Activated CD4-positive, alpha-beta T cell treated with anti-CD3 and anti-CD28 coated beads for 36 hours (primary cell): ENCODE measurements around the gene TMCC2. TPM values are rescaled to one million over a fixed set of nuclear protein-coding genes. Genes with fewer than 3 reads are reported as not detected.

Experiments
- ATAC-seq: fragments of 200-7000 bp; cut with Tn5 transposase; one replicate; pipeline ENCODE4 v1.10.0; 2021; ENCODE audit warnings: mild to moderate bottlenecking, moderate library complexity
- CTCF ChIA-PET: fragments of 350-600 bp; sonication (Branson Sonifier 250); formaldehyde crosslinking; loops from one replicate; lab custom pipeline; 2021; ENCODE audit warnings: antibody characterized with exemption; lab: Charles Lee
- POLR2A ChIA-PET: fragments of 350-600 bp; sonication (Branson Sonifier 250); formaldehyde crosslinking; loops from one replicate; lab custom pipeline; 2021; ENCODE audit warnings: antibody characterized with exemption, inconsistent platforms; lab: Charles Lee
- DNase-seq: peaks from one replicate; pipeline ENCODE4 v3.0.0-alpha.2; 2020
- H3K27ac Mint-ChIP-seq: one replicate; pipeline ENCODE4 v1.8.0; 2021; ENCODE audit warnings: mixed read lengths
- H3K27me3 Mint-ChIP-seq: one replicate; pipeline ENCODE4 v1.8.0; 2021; ENCODE audit warnings: mixed read lengths
- H3K36me3 Mint-ChIP-seq: one replicate; pipeline ENCODE4 v1.8.0; 2021; ENCODE audit warnings: low read depth, mixed read lengths
- H3K4me1 Mint-ChIP-seq: one replicate; pipeline ENCODE4 v1.8.0; 2021; ENCODE audit warnings: mixed read lengths
- H3K4me3 Mint-ChIP-seq: one replicate; pipeline ENCODE4 v1.8.0; 2021; ENCODE audit warnings: mild to moderate bottlenecking, moderate library complexity, mixed read lengths
- H3K9me3 Mint-ChIP-seq: one replicate; pipeline ENCODE4 v1.8.0; 2021; ENCODE audit warnings: low read depth, mixed read lengths
- intact Hi-C, 2 experiments: fragments of 100-400 bp; cut with DNase I in 1 of 2; cut with micrococcal nuclease in 1 of 2; formaldehyde crosslinking; loops; one replicate each; pipeline versions ENCODE4 v1.14.2 to v1.15.1; 2022 to 2024; cut with DNase I, micrococcal nuclease
- total RNA-seq, 2 experiments: library from RNA; stranded (reverse); gene quantifications; one replicate each; pipeline ENCODE4 v1.2.3, GENCODE V29; 2021

The TMCC2 gene
- total RNA-seq, 2 experiments from 2014 or later, result 10.5 to 11.0 TPM

DNA sequence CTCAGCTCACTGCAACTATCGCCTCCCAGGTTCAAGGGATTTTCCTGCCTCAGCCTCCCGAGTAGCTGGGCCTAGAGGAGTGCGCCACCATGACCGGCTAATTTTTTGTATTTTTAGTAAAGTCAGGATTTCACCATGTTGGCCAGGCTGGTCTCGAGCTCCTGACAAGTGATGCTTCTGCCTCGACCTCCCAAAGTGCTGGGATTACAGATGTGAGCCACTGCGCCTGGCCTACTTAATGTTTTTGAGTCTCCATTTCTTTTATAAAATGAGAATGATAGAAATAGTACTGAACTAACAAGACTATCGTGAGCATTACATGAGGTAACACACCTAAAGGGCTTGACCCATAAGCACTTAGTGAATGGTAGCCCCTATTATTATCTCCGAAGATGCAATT is 72.4 kb downstream of the TMCC2 start:
- no peak overlapping the region for H3K4me3 Mint-ChIP-seq
- no peaks in the 10 kb centered on the region for H3K27me3 Mint-ChIP-seq
- DNase-seq (no peak), ATAC-seq (no peak)
- CTCF ChIA-PET, result interaction anchor here (0.6 to 1.0 kb wide), 4 partner anchors 14 to 1633 kb away, joined by 3 to 4 read pairs (median 3); no protein-coding TSS in a partner anchor
- peaks cover 14% of the 10 kb centered on the region for H3K36me3 Mint-ChIP-seq
- POLR2A ChIA-PET, result no interaction called here
- intact Hi-C loops, result no loop called here
- no peaks in the 10 kb centered on the region for H3K9me3 Mint-ChIP-seq
- H3K27ac Mint-ChIP-seq, result no peak overlapping the region
- peaks cover 37% of the 10 kb centered on the region for H3K4me1 Mint-ChIP-seq

GRCh38 chr1:205301205-205301821 is 73.6 kb downstream of the TMCC2 start:
- Mint-ChIP-seq H3K36me3 (peaks cover 20% of the 10 kb centered on the region), H3K4me3 (no peak overlapping the region), H3K27me3 (no peaks in the 10 kb centered on the region), H3K4me1 (peaks cover 31% of the 10 kb centered on the region), H3K9me3 (no peaks in the 10 kb centered on the region), H3K27ac (no peak overlapping the region)
- ChIA-PET CTCF (interaction anchor here (0.6 kb wide), 1 partner anchor 681 kb away, joined by 3 read pairs; no protein-coding TSS in a partner anchor), POLR2A (no interaction called here)
- DNase-seq (no peak), ATAC-seq (no peak)
- intact Hi-C loops, result no loop called here

- no peaks in the 10 kb centered on the region for H3K9me3 Mint-ChIP-seq
- intact Hi-C loops, result no loop called here
- no peaks in the 10 kb centered on the region for H3K27me3 Mint-ChIP-seq
- ChIA-PET POLR2A (no interaction called here), CTCF (interaction anchor here (0.6 to 1.1 kb wide), 2 partner anchors 24 to 70 kb away, joined by 3 read pairs; no protein-coding TSS in a partner anchor)
- ATAC-seq (no peak), DNase-seq (no peak)
- H3K4me3 Mint-ChIP-seq, result no peak overlapping the region
- H3K27ac Mint-ChIP-seq, result peak overlapping the region; percentile 4
- H3K4me1 Mint-ChIP-seq, result peaks cover 27% of the 10 kb centered on the region
- H3K36me3 Mint-ChIP-seq, result peaks cover 20% of the 10 kb centered on the region
Measured at GRCh38 chr1:205301842-205302588, 74.3 kb downstream of the TMCC2 start.

DNA sequence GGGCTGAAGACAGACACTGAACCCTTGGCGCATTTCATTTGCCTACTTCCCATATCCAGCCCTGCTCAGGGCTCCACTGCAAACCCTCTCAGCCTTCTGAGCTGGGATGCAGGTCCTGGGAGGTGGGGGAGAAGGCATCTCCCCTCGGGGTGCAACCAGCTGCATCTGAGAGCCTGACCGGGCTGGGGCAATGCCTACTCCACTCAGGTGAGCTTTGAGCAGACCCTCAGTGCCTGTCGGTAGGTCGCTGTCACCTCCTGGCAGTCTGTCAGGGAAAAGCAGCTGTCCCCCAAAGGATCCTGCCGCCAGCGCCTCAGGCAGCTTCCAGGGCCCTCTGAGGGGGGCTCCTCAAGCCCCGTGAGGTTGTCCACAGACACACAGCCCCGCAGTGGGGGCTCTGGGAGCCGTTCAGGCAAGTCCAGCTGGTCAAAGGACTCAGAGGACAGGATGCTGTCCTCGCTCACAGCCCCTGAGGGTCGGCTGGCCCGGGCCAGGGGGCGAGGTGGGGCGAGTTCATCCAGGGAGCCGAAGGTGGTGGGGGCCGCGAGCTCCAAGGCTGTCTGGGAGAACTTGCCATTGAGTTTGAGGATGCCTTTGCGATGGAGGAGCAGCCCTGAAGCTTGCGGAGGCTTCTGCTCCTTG is 75.6 kb downstream of the TMCC2 start:
- Mint-ChIP-seq H3K4me3 (no peak overlapping the region), H3K4me1 (peaks cover 21% of the 10 kb centered on the region), H3K9me3 (no peaks in the 10 kb centered on the region), H3K36me3 (peaks cover 21% of the 10 kb centered on the region), H3K27ac (no peak overlapping the region), H3K27me3 (no peaks in the 10 kb centered on the region)
- DNase-seq (no peak), ATAC-seq (no peak)
- ChIA-PET POLR2A (no interaction called here), CTCF (interaction anchor here (0.6 to 2.5 kb wide), 4 partner anchors 9 to 219 kb away, joined by 3 to 9 read pairs (median 4); no protein-coding TSS in a partner anchor)
- intact Hi-C loops, result no loop called here

DNA sequence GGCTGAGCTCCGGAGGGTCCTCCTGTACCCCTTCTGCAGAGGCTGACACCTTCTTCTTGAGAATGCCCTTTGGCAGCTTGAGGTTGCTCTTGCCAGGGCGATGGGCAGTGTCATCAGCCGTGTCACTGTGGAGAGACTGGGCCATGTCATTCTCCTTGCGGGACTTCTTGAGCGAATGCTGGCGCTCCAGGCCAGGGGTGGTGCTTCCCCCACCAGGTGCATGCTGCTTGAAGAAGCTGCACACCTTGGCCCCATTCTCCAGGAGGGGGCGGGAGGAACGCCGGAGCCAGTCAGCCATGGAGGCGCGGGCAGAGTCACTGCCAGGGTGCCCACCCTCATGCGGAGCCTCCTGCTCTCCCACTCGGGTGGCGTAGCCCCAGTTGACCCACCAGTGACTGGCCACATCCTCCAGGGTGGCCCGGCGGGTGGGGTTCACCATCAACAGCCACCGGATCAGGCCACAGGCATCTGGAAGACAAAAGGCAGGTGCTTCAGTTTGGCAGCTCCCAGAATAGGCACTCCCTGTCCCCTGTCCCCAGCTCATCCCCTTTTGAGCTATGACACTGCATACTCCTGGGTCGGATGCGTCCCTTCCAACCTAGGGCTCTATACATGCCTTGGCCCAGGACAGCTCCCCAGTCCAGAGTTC is 76.4 kb downstream of the TMCC2 start:
- H3K9me3 Mint-ChIP-seq, result no peaks in the 10 kb centered on the region
- intact Hi-C loops, result no loop called here
- H3K4me1 Mint-ChIP-seq, result peaks cover 21% of the 10 kb centered on the region
- ChIA-PET CTCF (interaction anchor here (0.5 to 2.5 kb wide), 6 partner anchors 10 to 1593 kb away, joined by 3 to 9 read pairs (median 4); no protein-coding TSS in a partner anchor), POLR2A (no interaction called here)
- H3K4me3 Mint-ChIP-seq, result no peak overlapping the region
- no peaks in the 10 kb centered on the region for H3K27me3 Mint-ChIP-seq
- ATAC-seq (peak; percentile 9), DNase-seq (no peak)
- peaks cover 22% of the 10 kb centered on the region for H3K36me3 Mint-ChIP-seq
- peak overlapping the region; percentile 81 for H3K27ac Mint-ChIP-seq

GRCh38 chr1:205304695-205305070 is 76.9 kb downstream of the TMCC2 start:
- Mint-ChIP-seq H3K36me3 (peaks cover 22% of the 10 kb centered on the region), H3K4me3 (no peak overlapping the region), H3K4me1 (peaks cover 21% of the 10 kb centered on the region), H3K27me3 (no peaks in the 10 kb centered on the region), H3K27ac (peak overlapping the region; percentile 81), H3K9me3 (no peaks in the 10 kb centered on the region)
- POLR2A ChIA-PET, result no interaction called here
- CTCF ChIA-PET, result interaction anchor here (1.1 to 2.5 kb wide), 3 partner anchors 11 to 16 kb away, joined by 3 to 9 read pairs (median 3); no protein-coding TSS in a partner anchor
- no peak for DNase-seq
- ATAC-seq, result peak; percentile 51
- intact Hi-C loops, result no loop called here

DNA sequence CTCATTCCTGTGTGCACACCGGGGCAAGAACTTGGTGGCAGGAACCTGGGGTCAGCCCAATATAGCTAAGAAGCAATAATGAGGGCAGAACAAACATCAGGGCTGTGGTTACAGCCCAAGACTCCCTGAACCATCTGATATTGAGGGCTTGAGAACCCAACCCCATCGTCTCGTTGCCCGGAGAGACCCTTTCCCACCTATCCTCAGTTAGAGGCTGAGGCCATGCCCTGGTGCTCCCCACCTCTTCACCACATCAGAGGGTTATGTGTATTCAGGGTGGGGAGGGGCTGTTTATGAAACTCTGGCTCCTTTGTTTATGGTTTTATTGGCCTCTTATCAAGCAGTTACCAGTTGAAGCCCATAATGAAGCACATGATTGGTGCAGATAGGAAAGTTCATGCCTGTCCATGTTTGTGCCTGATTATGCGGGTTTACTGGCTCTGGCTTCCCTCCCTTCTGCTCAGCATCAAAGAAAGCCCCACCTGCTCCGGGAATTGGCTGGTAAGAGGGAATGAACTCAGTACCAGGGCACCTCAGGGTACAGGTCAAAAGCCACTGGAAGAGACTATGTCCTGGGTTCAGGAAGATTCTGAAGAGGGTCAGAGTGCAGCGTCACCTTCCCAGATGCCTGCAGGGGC is 79.3 kb downstream of the TMCC2 start:
- CTCF ChIA-PET, result interaction anchor here (1.0 to 1.4 kb wide), 3 partner anchors 18 to 51 kb away, joined by 4 to 5 read pairs (median 4); no protein-coding TSS in a partner anchor
- ATAC-seq (no peak), DNase-seq (no peak)
- Mint-ChIP-seq H3K4me1 (peaks cover 29% of the 10 kb centered on the region), H3K27ac (no peak overlapping the region), H3K9me3 (no peaks in the 10 kb centered on the region), H3K4me3 (no peak overlapping the region), H3K36me3 (peaks cover 27% of the 10 kb centered on the region), H3K27me3 (no peaks in the 10 kb centered on the region)
- POLR2A ChIA-PET, result no interaction called here
- intact Hi-C loops, result no loop called here

DNA sequence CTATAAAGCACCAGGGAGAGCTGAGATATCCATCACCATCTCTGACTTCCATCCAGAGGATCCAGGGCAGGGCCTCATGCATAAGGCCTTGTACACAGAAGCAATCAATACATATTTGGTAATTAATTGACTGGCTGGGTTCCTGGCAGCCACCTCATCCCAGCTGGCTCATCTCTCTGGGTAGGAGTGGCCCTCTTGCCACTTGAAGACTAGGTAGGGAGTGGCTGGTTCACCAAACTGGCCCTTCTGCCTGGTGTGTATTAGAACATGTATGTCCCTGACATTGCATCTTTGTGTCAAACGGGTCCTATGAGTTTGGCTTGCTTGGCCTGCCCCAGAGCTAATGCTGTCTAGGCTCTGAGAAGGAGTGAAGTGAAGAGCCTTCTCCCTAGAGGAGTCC is 82.0 kb downstream of the TMCC2 start:
- ChIA-PET POLR2A (no interaction called here), CTCF (interaction anchor here (0.8 kb wide), 1 partner anchor 220 kb away, joined by 3 read pairs; no protein-coding TSS in a partner anchor)
- no peak for ATAC-seq
- H3K27ac Mint-ChIP-seq, result peak overlapping the region; percentile 10
- H3K9me3 Mint-ChIP-seq, result no peaks in the 10 kb centered on the region
- no peak overlapping the region for H3K4me3 Mint-ChIP-seq
- peaks cover 49% of the 10 kb centered on the region for H3K4me1 Mint-ChIP-seq
- intact Hi-C loops, result loop anchor here in 1 of 2 experiments (5.0 kb wide), 1 partner anchor 187 kb away; the partner anchor contains the start of gene RBBP5
- DNase-seq, result no peak
- no peaks in the 10 kb centered on the region for H3K27me3 Mint-ChIP-seq
- peaks cover 20% of the 10 kb centered on the region for H3K36me3 Mint-ChIP-seq

DNA sequence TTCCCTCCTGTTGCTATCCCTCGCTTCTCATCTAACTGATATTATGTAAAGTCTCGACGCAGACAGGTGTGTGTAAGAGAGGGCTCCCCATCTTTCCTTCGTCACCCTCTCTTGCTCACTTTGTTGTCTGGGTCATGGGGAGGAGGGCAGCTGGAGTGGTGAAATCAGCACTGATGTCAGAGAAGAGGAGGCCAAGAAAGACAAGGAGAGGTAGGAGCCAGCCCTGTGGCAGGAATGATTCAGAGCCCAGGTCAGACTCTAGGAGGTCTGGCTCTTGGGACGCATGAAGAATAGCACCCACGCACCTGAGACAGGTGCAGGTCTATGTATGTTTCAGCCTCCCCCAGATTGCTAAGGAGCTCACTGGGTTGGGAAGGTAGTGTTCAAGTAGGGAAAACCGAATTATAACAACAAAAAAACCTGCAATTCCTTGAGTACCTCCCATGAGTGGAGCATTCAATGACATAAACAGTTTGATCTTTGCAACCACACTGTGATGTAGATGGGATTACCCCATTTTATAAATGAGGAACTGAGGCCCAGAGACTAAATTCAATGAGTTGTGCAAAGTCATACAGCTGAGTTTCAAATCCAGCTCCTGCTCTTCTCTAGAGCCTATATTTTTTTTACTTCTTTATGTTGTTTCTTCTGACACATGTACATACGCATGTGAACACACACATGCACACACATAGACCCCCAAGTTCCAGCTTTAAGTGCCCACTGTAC is 83.4 kb downstream of the TMCC2 start:
- H3K9me3 Mint-ChIP-seq, result no peaks in the 10 kb centered on the region
- no peak for DNase-seq
- H3K27ac Mint-ChIP-seq, result no peak overlapping the region
- peaks cover 55% of the 10 kb centered on the region for H3K4me1 Mint-ChIP-seq
- H3K36me3 Mint-ChIP-seq, result peaks cover 11% of the 10 kb centered on the region
- no peaks in the 10 kb centered on the region for H3K27me3 Mint-ChIP-seq
- ATAC-seq, result no peak
- intact Hi-C loops, result loop anchor here in 1 of 2 experiments (5.0 kb wide), 1 partner anchor 189 kb away; the partner anchor contains the start of gene RBBP5
- H3K4me3 Mint-ChIP-seq, result no peak overlapping the region
- POLR2A ChIA-PET, result no interaction called here
- CTCF ChIA-PET, result interaction anchor here (0.5 to 1.7 kb wide), 4 partner anchors 14 to 206 kb away, joined by 3 to 8 read pairs (median 4); no protein-coding TSS in a partner anchor
